HEK293 (cell line): ENCODE results near the gene HTR1D.

ENCODE experiments used
- GLIS2 ChIP-seq: fragments of 450-650 bp; formaldehyde crosslinking; IDR thresholded peaks from 2 replicates; pipeline ENCODE4 v1.5.1; 2016; ENCODE audit warnings: missing biosample characterization, missing genetic modification characterization
- KLF17 ChIP-seq: fragments of 450-650 bp; formaldehyde crosslinking; IDR thresholded peaks from 2 replicates; pipeline ENCODE4 v1.5.1; 2016; ENCODE audit warnings: missing biosample characterization, missing genetic modification characterization
- KLF8 ChIP-seq: fragments of 450-650 bp; formaldehyde crosslinking; IDR thresholded peaks from 2 replicates; pipeline ENCODE4 v1.5.1; 2016; ENCODE audit warnings: missing biosample characterization, missing genetic modification characterization
- PATZ1 ChIP-seq: fragments of 450-650 bp; formaldehyde crosslinking; IDR thresholded peaks from 2 replicates; pipeline ENCODE4 v1.5.1; 2016; ENCODE audit warnings: missing biosample characterization, missing genetic modification characterization
- PRDM2 ChIP-seq: fragments of 450-650 bp; formaldehyde crosslinking; IDR thresholded peaks from 2 replicates; pipeline ENCODE4 v1.5.1; 2016; ENCODE audit warnings: missing biosample characterization, missing genetic modification characterization, borderline replicate concordance
- SCRT1 ChIP-seq: fragments of 450-650 bp; formaldehyde crosslinking; IDR thresholded peaks from 2 replicates; pipeline ENCODE4 v1.5.1; 2016; ENCODE audit warnings: missing biosample characterization, missing genetic modification characterization, borderline replicate concordance
- SP3 ChIP-seq: fragments of 450-650 bp; formaldehyde crosslinking; IDR thresholded peaks from 2 replicates; pipeline ENCODE4 v1.5.1; 2016; ENCODE audit warnings: missing biosample characterization, missing genetic modification characterization
- YY2 ChIP-seq: fragments of 450-650 bp; formaldehyde crosslinking; IDR thresholded peaks from 2 replicates; pipeline ENCODE4 v1.5.1; 2016; ENCODE audit warnings: missing biosample characterization, missing genetic modification characterization
- ZBTB7A ChIP-seq: fragments of 450-650 bp; formaldehyde crosslinking; IDR thresholded peaks from 2 replicates; pipeline ENCODE4 v1.5.1; 2016; ENCODE audit warnings: low read depth, missing biosample characterization, missing genetic modification characterization
- ZNF121 ChIP-seq: fragments of 450-650 bp; formaldehyde crosslinking; IDR thresholded peaks from 2 replicates; pipeline ENCODE4 v1.5.1; 2016; ENCODE audit warnings: missing biosample characterization, missing genetic modification characterization
- ZNF155 ChIP-seq: fragments of 450-650 bp; formaldehyde crosslinking; IDR thresholded peaks from 2 replicates; pipeline ENCODE4 v1.5.1; 2016; ENCODE audit warnings: missing biosample characterization, missing genetic modification characterization
- ZNF19 ChIP-seq: fragments of 450-650 bp; formaldehyde crosslinking; IDR thresholded peaks from 2 replicates; pipeline ENCODE4; 2016; ENCODE audit warnings: missing biosample characterization, missing genetic modification characterization, low read depth
- ZNF211 ChIP-seq: fragments of 450-650 bp; formaldehyde crosslinking; IDR thresholded peaks from 2 replicates; pipeline ENCODE4 v1.5.1; 2016; ENCODE audit warnings: low read depth, missing biosample characterization, missing genetic modification characterization
- ZNF239 ChIP-seq: fragments of 450-650 bp; formaldehyde crosslinking; IDR thresholded peaks from 2 replicates; pipeline ENCODE4 v1.5.1; 2016; ENCODE audit warnings: missing biosample characterization, missing genetic modification characterization
- ZNF311 ChIP-seq: fragments of 450-650 bp; formaldehyde crosslinking; IDR thresholded peaks from 2 replicates; pipeline ENCODE4 v1.5.1; 2017; ENCODE audit warnings: missing biosample characterization, missing genetic modification characterization, borderline replicate concordance
- ZNF391 ChIP-seq: fragments of 450-650 bp; formaldehyde crosslinking; IDR thresholded peaks from 2 replicates; pipeline ENCODE4 v1.5.1; 2016; ENCODE audit warnings: low read depth, missing biosample characterization, missing genetic modification characterization, borderline replicate concordance
- ZNF394 ChIP-seq: fragments of 450-650 bp; formaldehyde crosslinking; IDR thresholded peaks from 2 replicates; pipeline ENCODE4 v1.5.1; 2016; ENCODE audit warnings: missing biosample characterization, missing genetic modification characterization, mild to moderate bottlenecking, moderate library complexity, borderline replicate concordance
- ZNF398 ChIP-seq: fragments of 450-650 bp; formaldehyde crosslinking; IDR thresholded peaks from 2 replicates; pipeline ENCODE4 v1.5.1; 2017; ENCODE audit warnings: missing biosample characterization, missing genetic modification characterization
- ZNF404 ChIP-seq: fragments of 450-650 bp; formaldehyde crosslinking; IDR thresholded peaks from 2 replicates; pipeline ENCODE4 v1.5.1; 2017; ENCODE audit warnings: missing biosample characterization, missing genetic modification characterization
- ZNF416 ChIP-seq: fragments of 450-650 bp; formaldehyde crosslinking; IDR thresholded peaks from 2 replicates; pipeline ENCODE4 v1.5.1; 2016; ENCODE audit warnings: missing biosample characterization, missing genetic modification characterization
- ZNF529 ChIP-seq: fragments of 450-650 bp; formaldehyde crosslinking; IDR thresholded peaks from 2 replicates; pipeline ENCODE4 v1.5.1; 2017; ENCODE audit warnings: missing genetic modification characterization, missing biosample characterization; ENCODE audit not compliant: insufficient replicate concordance
- ZNF626 ChIP-seq: fragments of 450-650 bp; sonication (Bioruptor Pico); formaldehyde crosslinking; IDR thresholded peaks from 2 replicates; pipeline ENCODE4 v1.5.1; 2018; ENCODE audit warnings: missing biosample characterization, missing genetic modification characterization, inconsistent platforms
- ZNF658 ChIP-seq: fragments of 450-650 bp; formaldehyde crosslinking; IDR thresholded peaks from 2 replicates; pipeline ENCODE4; 2016; ENCODE audit warnings: missing biosample characterization, missing genetic modification characterization
- ZNF701 ChIP-seq: fragments of 450-650 bp; formaldehyde crosslinking; IDR thresholded peaks from 2 replicates; pipeline ENCODE4 v1.5.1; 2016; ENCODE audit warnings: missing biosample characterization, missing genetic modification characterization
- ZNF747 ChIP-seq: fragments of 450-650 bp; formaldehyde crosslinking; IDR thresholded peaks from 2 replicates; pipeline ENCODE4 v1.5.1; 2016; ENCODE audit warnings: missing biosample characterization, missing genetic modification characterization
- ZNF768 ChIP-seq: fragments of 450-650 bp; formaldehyde crosslinking; IDR thresholded peaks from 2 replicates; pipeline ENCODE4 v1.5.1; 2018; ENCODE audit warnings: missing biosample characterization, mild to moderate bottlenecking, missing genetic modification characterization
- ZNF785 ChIP-seq: fragments of 450-650 bp; formaldehyde crosslinking; IDR thresholded peaks from 2 replicates; pipeline ENCODE4 v1.5.1; 2016; ENCODE audit warnings: missing biosample characterization, missing genetic modification characterization
- ZSCAN5A ChIP-seq: fragments of 450-650 bp; formaldehyde crosslinking; IDR thresholded peaks from 2 replicates; pipeline ENCODE4 v1.5.1; 2016; ENCODE audit warnings: missing biosample characterization, missing genetic modification characterization

The HTR1D gene

GRCh38 chr1:23217421-23218115 is at the start of gene HTR1D (continued):
- TF ChIP-seq KLF17 (tag by site-specific recombination) (no peak), ZNF747 (tag by site-specific recombination) (no peak), ZBTB7A (tag by site-specific recombination) (no peak), PRDM2 (tag by site-specific recombination) (no peak), KLF8 (tag by site-specific recombination) (no peak), ZNF529 (no peak), ZSCAN5A (tag by site-specific recombination) (no peak), ZNF391 (tag by site-specific recombination) (no peak), ZNF785 (tag by site-specific recombination) (no peak), ZNF658 (tag by site-specific recombination) (no peak), ZNF19 (tag by site-specific recombination) (no peak), ZNF239 (tag by site-specific recombination) (no peak), ZNF416 (no peak), SP3 (peak; percentile 45), ZNF394 (tag by site-specific recombination) (peak; percentile 58; the same call in 1 of the 2 replicates), ZNF768 (tag by site-specific recombination) (no peak), ZNF311 (tag by site-specific recombination) (no peak), ZNF211 (tag by site-specific recombination) (no peak), GLIS2 (tag by site-specific recombination) (peak; percentile 66), ZNF626 (tag by site-specific recombination) (no peak), SCRT1 (peak; percentile 90), ZNF404 (no peak), ZNF398 (tag by site-specific recombination) (peak; percentile 81), ZNF121 (no peak), YY2 (no peak), ZNF701 (tag by site-specific recombination) (no peak), PATZ1 (tag by site-specific recombination) (peak; percentile 69), ZNF155 (tag by site-specific recombination) (no peak)
